ENCODE data around the gene MYBPC1. TPM values are rescaled to one million over a fixed set of nuclear protein-coding genes. Genes with fewer than 3 reads are reported as not detected.

MYBPC1 gene
- total and polyA plus RNA-seq, 9 of the 15 experiments (the other 6 are each of a cell fraction or from before 2014, with no cell fraction given), result not detected

DNA sequence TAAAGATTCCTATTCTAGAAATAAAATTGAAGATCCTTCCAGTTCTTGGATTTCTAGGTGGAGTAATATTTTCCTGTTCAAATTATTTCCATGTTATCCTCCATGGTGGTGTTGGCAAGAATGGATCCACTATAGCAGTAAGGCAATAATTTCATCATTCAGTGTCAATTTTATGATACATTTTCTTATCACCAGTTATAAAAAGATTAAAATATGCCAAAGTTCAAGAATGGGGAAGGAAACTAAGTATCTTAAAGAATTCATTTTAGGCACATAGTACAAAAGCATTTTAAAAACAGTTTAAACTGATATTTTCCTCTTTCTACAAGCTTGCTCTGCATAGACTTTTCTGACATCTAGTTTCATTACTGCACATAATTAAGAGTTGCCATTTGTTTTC lies 125.3 kb downstream of the MYBPC1 start (continued):
- TF ChIP-seq, protein P1, sequence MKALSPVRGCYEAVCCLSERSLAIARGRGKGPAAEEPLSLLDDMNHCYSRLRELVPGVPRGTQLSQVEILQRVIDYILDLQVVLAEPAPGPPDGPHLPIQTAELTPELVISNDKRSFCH (CRISPR knock-in tag; IDR thresholded peaks at IDR 0.05), result no peak
- TF ChIP-seq, protein P1 (tag; IDR thresholded peaks at IDR 0.05), result no peak
- TF ChIP-seq PTTG1 (tag; IDR thresholded peaks at IDR 0.05; ENCODE audit: low read depth) (no peak), ZNF445 (CRISPR knock-in tag; IDR thresholded peaks at IDR 0.05; ENCODE audit: low read depth) (no peak), ZFP1 (CRISPR knock-in tag; IDR thresholded peaks at IDR 0.05) (no peak)
- TF ChIP-seq, protein P2, sequence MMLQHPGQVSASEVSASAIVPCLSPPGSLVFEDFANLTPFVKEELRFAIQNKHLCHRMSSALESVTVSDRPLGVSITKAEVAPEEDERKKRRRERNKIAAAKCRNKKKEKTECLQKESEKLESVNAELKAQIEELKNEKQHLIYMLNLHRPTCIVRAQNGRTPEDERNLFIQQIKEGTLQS (IDR thresholded peaks at IDR 0.05), result no peak
- TF ChIP-seq, protein P2 (CRISPR knock-in tag; conservative IDR thresholded peaks at IDR 0.05), result no peak

DNA sequence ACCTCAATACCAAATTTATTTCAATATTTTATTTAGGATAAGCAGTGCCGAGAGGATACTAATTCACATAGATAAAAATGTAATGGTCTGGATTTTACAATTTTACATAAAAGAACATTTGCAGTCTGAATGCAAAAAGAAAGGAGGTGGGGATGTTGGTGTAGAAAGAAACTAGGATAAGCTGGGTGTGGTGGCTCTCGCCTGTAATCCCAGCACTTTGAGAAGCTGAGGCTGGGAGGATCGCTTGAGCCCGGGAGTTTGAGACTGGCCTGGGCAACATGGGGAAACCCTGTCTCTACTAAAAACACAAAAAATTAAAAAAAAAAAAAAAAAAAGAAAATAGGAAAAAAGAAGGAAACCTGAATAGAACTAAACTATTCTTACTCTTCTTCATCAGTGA lies 127.6 kb downstream of the MYBPC1 start:
- ATAC-seq (no peak), FAIRE-seq (no peak), DNase-seq (ENCODE audit: extremely low read depth in 1 of 4, low spot score in 3 of 4) (no peak)
- CTCF ChIA-PET (ENCODE audit: low intra/inter-chr PET ratio), result no interaction called here
- Histone ChIP-seq H3K36me3 (ENCODE audit: control insufficient read depth, insufficient read depth, low read length) (peaks cover 86% of the 10 kb centered on the region), H3K4me2 (ENCODE audit: insufficient read depth, low read length) (no peak overlapping the region), H3K27me3 (ENCODE audit: control insufficient read depth in 2 of 2, insufficient read depth in 2 of 2, low read length in 2 of 2) (no peaks in the 10 kb centered on the region), H3K27ac (ENCODE audit: extremely low read depth, low read depth, low read length) (no peak overlapping the region), H3K4me1 (replicated peaks in 1 of 2; ENCODE audit: control insufficient read depth in 2 of 2, insufficient read depth in 2 of 2, low read length in 2 of 2) (no peaks in the 10 kb centered on the region), H3K9me3 (replicated peaks; ENCODE audit: control insufficient read depth, insufficient read depth, low read depth, low read length) (no peaks in the 10 kb centered on the region), H3K9ac (ENCODE audit: insufficient read depth in 1 of 2, low read depth in 2 of 2, low read length in 2 of 2) (no peak overlapping the region), H4K20me1 (replicated peaks; ENCODE audit: control insufficient read depth, insufficient read depth, low read length) (no peaks in the 10 kb centered on the region), H2AFZ (ENCODE audit: low read depth, low read length) (no peak overlapping the region), H3K4me3 (no peak overlapping the region), H3K9me1 (ENCODE audit: control insufficient read depth, insufficient read depth, low read length) (no peaks in the 10 kb centered on the region), H3K79me2 (ENCODE audit: control insufficient read depth, insufficient read depth, low read length) (no peaks in the 10 kb centered on the region; the same call in 2 of the 3 replicates)
- in situ Hi-C loops (cut with MboI) (no loop called here), intact Hi-C loops (cut with micrococcal nuclease) (no loop called here)
- WGBS (ENCODE audit: insufficient coverage, low coverage, missing lambda C conversion rate), result 95% methylated on average over 4 of the region's 4 CpGs
- no TSS peak for BruUV-seq (replicated peaks)
- POLR2A ChIA-PET, result no interaction called here
- TF ChIP-seq, protein P3, sequence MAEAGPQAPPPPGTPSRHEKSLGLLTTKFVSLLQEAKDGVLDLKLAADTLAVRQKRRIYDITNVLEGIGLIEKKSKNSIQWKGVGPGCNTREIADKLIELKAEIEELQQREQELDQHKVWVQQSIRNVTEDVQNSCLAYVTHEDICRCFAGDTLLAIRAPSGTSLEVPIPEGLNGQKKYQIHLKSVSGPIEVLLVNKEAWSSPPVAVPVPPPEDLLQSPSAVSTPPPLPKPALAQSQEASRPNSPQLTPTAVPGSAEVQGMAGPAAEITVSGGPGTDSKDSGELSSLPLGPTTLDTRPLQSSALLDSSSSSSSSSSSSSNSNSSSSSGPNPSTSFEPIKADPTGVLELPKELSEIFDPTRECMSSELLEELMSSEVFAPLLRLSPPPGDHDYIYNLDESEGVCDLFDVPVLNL (CRISPR knock-in tag; IDR thresholded peaks at IDR 0.05; ENCODE audit: low read depth), result no peak
- TF ChIP-seq, protein P4, sequence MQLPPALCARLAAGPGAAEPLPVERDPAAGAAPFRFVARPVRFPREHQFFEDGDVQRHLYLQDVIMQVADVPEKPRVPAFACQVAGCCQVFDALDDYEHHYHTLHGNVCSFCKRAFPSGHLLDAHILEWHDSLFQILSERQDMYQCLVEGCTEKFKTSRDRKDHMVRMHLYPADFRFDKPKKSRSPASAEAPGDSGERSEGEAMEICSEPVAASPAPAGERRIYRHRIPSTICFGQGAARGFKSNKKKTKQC (CRISPR knock-in tag; IDR thresholded peaks at IDR 0.05), result no peak
- TF ChIP-seq GTF2F1 (IDR thresholded peaks at IDR 0.05; ENCODE audit: low read depth, low read length) (no peak), ZNF41 (CRISPR knock-in tag; conservative IDR thresholded peaks at IDR 0.05) (no peak), ATF1 (CRISPR knock-in tag; IDR thresholded peaks at IDR 0.05) (no peak), ATF1 (tag; IDR thresholded peaks at IDR 0.05) (no peak)
- TF ChIP-seq, protein P5, sequence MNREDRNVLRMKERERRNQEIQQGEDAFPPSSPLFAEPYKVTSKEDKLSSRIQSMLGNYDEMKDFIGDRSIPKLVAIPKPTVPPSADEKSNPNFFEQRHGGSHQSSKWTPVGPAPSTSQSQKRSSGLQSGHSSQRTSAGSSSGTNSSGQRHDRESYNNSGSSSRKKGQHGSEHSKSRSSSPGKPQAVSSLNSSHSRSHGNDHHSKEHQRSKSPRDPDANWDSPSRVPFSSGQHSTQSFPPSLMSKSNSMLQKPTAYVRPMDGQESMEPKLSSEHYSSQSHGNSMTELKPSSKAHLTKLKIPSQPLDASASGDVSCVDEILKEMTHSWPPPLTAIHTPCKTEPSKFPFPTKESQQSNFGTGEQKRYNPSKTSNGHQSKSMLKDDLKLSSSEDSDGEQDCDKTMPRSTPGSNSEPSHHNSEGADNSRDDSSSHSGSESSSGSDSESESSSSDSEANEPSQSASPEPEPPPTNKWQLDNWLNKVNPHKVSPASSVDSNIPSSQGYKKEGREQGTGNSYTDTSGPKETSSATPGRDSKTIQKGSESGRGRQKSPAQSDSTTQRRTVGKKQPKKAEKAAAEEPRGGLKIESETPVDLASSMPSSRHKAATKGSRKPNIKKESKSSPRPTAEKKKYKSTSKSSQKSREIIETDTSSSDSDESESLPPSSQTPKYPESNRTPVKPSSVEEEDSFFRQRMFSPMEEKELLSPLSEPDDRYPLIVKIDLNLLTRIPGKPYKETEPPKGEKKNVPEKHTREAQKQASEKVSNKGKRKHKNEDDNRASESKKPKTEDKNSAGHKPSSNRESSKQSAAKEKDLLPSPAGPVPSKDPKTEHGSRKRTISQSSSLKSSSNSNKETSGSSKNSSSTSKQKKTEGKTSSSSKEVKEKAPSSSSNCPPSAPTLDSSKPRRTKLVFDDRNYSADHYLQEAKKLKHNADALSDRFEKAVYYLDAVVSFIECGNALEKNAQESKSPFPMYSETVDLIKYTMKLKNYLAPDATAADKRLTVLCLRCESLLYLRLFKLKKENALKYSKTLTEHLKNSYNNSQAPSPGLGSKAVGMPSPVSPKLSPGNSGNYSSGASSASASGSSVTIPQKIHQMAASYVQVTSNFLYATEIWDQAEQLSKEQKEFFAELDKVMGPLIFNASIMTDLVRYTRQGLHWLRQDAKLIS (CRISPR knock-in tag; IDR thresholded peaks at IDR 0.05), result no peak
- TF ChIP-seq, protein P6, sequence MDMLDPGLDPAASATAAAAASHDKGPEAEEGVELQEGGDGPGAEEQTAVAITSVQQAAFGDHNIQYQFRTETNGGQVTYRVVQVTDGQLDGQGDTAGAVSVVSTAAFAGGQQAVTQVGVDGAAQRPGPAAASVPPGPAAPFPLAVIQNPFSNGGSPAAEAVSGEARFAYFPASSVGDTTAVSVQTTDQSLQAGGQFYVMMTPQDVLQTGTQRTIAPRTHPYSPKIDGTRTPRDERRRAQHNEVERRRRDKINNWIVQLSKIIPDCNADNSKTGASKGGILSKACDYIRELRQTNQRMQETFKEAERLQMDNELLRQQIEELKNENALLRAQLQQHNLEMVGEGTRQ (CRISPR knock-in tag; IDR thresholded peaks at IDR 0.05), result no peak

Data from K562 (cell line).